ENCODE measurements around the gene ATXN7.

GRCh38 chr3:63940389-63940757, 76.7 kb downstream of the ATXN7 start:
- TF ChIP-seq RAD21 (conservative IDR thresholded peaks at IDR 0.05) (no peak), CTCF (IDR thresholded peaks at IDR 0.05; ENCODE audit: poor library complexity, severe bottlenecking) (no peak), POLR2AphosphoS5 (IDR thresholded peaks at IDR 0.05) (no peak), SMC3 (conservative IDR thresholded peaks at IDR 0.05; ENCODE audit: poor library complexity) (no peak), REST (IDR thresholded peaks at IDR 0.05; ENCODE audit: borderline replicate concordance) (no peak), EZH2 (IDR thresholded peaks at IDR 0.05; ENCODE audit: borderline replicate concordance, insufficient read depth, low read length, poor library complexity, severe bottlenecking) (no peak), EP300 (conservative IDR thresholded peaks at IDR 0.05; ENCODE audit: poor library complexity, severe bottlenecking) (no peak), TAF1 (IDR thresholded peaks at IDR 0.05; ENCODE audit: low read depth) (no peak)
